Panc1 (cell line): ENCODE data around the gene CETP. TPM values are rescaled to one million over a fixed set of nuclear protein-coding genes. Genes with fewer than 3 reads are reported as not detected.

Experiments used
- ATAC-seq: fragments of 200-7000 bp; cut with Tn5 transposase; 2 replicates; pipeline ENCODE4 v1.9.1; 2020; ENCODE audit warnings: mild to moderate bottlenecking, moderate library complexity
- BruUV-seq: library from RNA; stranded (reverse); fragments of 400-500 nt; replicated peaks from 2 replicates; lab custom pipeline; 2021; lab: Mats Ljungman, UMichigan
- CTCF ChIA-PET: fragments of 300-600 bp; sonication (Branson Sonifier 250); formaldehyde crosslinking; loops from one replicate; lab custom pipeline; 2022; ENCODE audit warnings: antibody characterized with exemption; lab: Charles Lee
- POLR2A ChIA-PET: fragments of 300-600 bp; sonication (Branson Sonifier 250); formaldehyde crosslinking; loops from one replicate; lab custom pipeline; 2022; ENCODE audit warnings: antibody characterized with exemption; lab: Charles Lee
- DNase-seq: peaks from one replicate; pipeline ENCODE4 v3.0.0-alpha.2; 2010; ENCODE audit warnings: low read depth, low spot score
- H3K27ac ChIP-seq: 2 replicates; pipeline ENCODE4 v1.5.1; 2011; ENCODE audit warnings: mild to moderate bottlenecking, low read length, inconsistent platforms
- H3K27me3 ChIP-seq: fragments of 200-500 bp; sonication (Bioruptor generic); 2 replicates; pipeline ENCODE4 v1.6.0; 2014; ENCODE audit warnings: low read length, inconsistent platforms; ENCODE audit not compliant: control insufficient read depth, insufficient read depth
- H3K36me3 ChIP-seq: fragments of 200-500 bp; sonication (Bioruptor generic); 2 replicates; pipeline ENCODE4 v1.5.1; 2014; ENCODE audit warnings: inconsistent platforms, mild to moderate bottlenecking, low read length, moderate library complexity; ENCODE audit not compliant: control insufficient read depth, insufficient read depth
- H3K4me1 ChIP-seq: 2 replicates; pipeline ENCODE4 v1.5.1; 2011; ENCODE audit warnings: inconsistent platforms, mild to moderate bottlenecking, low read length, moderate library complexity; ENCODE audit not compliant: control insufficient read depth, insufficient read depth
- H3K4me3 ChIP-seq, 2 experiments: 2 replicates each; pipeline ENCODE4 v1.5.1; 2011 to 2012; ENCODE audit warnings: low read depth in 2 of 2, low read length in 2 of 2, mild to moderate bottlenecking in 2 of 2, inconsistent platforms in 1 of 2, moderate library complexity in 1 of 2
- H3K9me3 ChIP-seq: fragments of 200-500 bp; sonication (Bioruptor generic); 2 replicates; pipeline ENCODE4 v1.5.1; 2014; ENCODE audit warnings: low read depth, mild to moderate bottlenecking, inconsistent platforms, low read length, moderate library complexity; ENCODE audit not compliant: control insufficient read depth, insufficient read depth
- CTCF ChIP-seq: fragments of 450-650 bp; IDR thresholded peaks from 2 replicates; pipeline ENCODE4 v1.5.1; 2017; ENCODE audit warnings: mild to moderate bottlenecking
- POLR2AphosphoS5 ChIP-seq: IDR thresholded peaks from 2 replicates; pipeline ENCODE4 v1.6.1; 2012; ENCODE audit warnings: mild to moderate bottlenecking, low read depth, low read length, moderate library complexity
- SIN3A ChIP-seq: IDR thresholded peaks from 2 replicates; pipeline ENCODE4 v1.6.1; 2012; ENCODE audit warnings: low read depth, mild to moderate bottlenecking, low read length, moderate library complexity, borderline replicate concordance; ENCODE audit not compliant: insufficient read depth
- TCF7L2 ChIP-seq: IDR thresholded peaks from 2 replicates; pipeline ENCODE4 v1.6.1; 2011; ENCODE audit warnings: mild to moderate bottlenecking, low read depth, low read length, inconsistent platforms
- in situ Hi-C: cut with HindIII; loops from 2 replicates; pipeline ENCODE4 v1.10.0; 2016; ENCODE audit warnings: low sequenced_read_pairs, low pct_unique_long_range_greater_than_20kb
- intact Hi-C: fragments of 100-400 bp; cut with micrococcal nuclease; formaldehyde crosslinking; loops from one replicate; pipeline ENCODE4 v1.10.0; 2022; ENCODE audit not compliant: unreplicated experiment
- total RNA-seq: library from RNA; stranded (reverse); gene quantifications from one replicate; pipeline ENCODE4 v1.2.1, GENCODE V29; 2021; ENCODE audit not compliant: unreplicated experiment
- TF ChIP-seq, protein P1 (sequence below), 2 experiments: IDR thresholded peaks; 2 replicates each; pipeline ENCODE4 v1.6.1; 2011 to 2012; ENCODE audit warnings: low read depth in 2 of 2, control low read depth in 1 of 2, low read length in 1 of 2, mild to moderate bottlenecking in 1 of 2, moderate library complexity in 1 of 2; ENCODE audit not compliant: insufficient read depth in 1 of 2

The CETP gene
- total RNA-seq, 1 experiment from 2014 or later, result not detected

DNA sequence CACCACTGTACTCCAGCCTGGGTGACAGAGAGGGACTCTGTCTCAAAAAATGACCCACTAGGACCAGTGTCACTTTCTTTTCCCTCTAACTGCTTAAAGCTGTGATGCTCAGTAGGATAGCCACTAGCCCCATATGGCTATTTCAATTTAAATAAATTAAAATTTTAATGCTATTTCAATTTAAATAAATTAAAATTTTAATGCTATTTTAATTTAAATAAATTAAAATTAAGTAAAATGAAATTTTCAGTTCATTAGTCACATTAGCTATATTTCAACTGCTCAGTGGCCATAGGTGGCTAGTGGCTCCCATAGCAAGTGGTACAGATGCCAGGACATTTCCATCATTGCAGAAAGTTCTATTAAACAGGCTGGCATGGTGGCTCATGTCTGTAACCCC, 70.6 kb downstream of the CETP start:
- H3K9me3 ChIP-seq, result no peaks in the 10 kb centered on the region
- POLR2A ChIA-PET, result no interaction called here
- no peak overlapping the region for H3K27ac ChIP-seq
- DNase-seq (no peak), ATAC-seq (no peak)
- no peaks in the 10 kb centered on the region for H3K27me3 ChIP-seq
- intact Hi-C loops (no loop called here), in situ Hi-C loops (no loop called here)
- TF ChIP-seq TCF7L2 (no peak), SIN3A (no peak), POLR2AphosphoS5 (no peak), CTCF (no peak)
- TF ChIP-seq, protein P1, sequence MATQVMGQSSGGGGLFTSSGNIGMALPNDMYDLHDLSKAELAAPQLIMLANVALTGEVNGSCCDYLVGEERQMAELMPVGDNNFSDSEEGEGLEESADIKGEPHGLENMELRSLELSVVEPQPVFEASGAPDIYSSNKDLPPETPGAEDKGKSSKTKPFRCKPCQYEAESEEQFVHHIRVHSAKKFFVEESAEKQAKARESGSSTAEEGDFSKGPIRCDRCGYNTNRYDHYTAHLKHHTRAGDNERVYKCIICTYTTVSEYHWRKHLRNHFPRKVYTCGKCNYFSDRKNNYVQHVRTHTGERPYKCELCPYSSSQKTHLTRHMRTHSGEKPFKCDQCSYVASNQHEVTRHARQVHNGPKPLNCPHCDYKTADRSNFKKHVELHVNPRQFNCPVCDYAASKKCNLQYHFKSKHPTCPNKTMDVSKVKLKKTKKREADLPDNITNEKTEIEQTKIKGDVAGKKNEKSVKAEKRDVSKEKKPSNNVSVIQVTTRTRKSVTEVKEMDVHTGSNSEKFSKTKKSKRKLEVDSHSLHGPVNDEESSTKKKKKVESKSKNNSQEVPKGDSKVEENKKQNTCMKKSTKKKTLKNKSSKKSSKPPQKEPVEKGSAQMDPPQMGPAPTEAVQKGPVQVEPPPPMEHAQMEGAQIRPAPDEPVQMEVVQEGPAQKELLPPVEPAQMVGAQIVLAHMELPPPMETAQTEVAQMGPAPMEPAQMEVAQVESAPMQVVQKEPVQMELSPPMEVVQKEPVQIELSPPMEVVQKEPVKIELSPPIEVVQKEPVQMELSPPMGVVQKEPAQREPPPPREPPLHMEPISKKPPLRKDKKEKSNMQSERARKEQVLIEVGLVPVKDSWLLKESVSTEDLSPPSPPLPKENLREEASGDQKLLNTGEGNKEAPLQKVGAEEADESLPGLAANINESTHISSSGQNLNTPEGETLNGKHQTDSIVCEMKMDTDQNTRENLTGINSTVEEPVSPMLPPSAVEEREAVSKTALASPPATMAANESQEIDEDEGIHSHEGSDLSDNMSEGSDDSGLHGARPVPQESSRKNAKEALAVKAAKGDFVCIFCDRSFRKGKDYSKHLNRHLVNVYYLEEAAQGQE (IDR thresholded peaks at IDR 0.05; ENCODE audit: insufficient read depth in 1 of 2, low read depth in 2 of 2, low read length in 1 of 2), result no peak
- no peaks in the 10 kb centered on the region for H3K36me3 ChIP-seq
- BruUV-seq, result no TSS peak
- no peaks in the 10 kb centered on the region for H3K4me1 ChIP-seq
- CTCF ChIA-PET, result no interaction called here
- H3K4me3 ChIP-seq, result no peak overlapping the region

GRCh38 chr16:57032931-57033330, 71.2 kb downstream of the CETP start:
- no peak for DNase-seq
- in situ Hi-C loops (no loop called here), intact Hi-C loops (no loop called here)
- Histone ChIP-seq H3K9me3 (no peaks in the 10 kb centered on the region), H3K27ac (no peak overlapping the region), H3K27me3 (no peaks in the 10 kb centered on the region), H3K36me3 (no peaks in the 10 kb centered on the region), H3K4me1 (no peaks in the 10 kb centered on the region), H3K4me3 (no peak overlapping the region)
- no peak for ATAC-seq
- TF ChIP-seq, protein P1 (IDR thresholded peaks at IDR 0.05; ENCODE audit: insufficient read depth in 1 of 2, low read depth in 2 of 2, low read length in 1 of 2), result no peak
- TF ChIP-seq CTCF, result no peak
- no peak for TF ChIP-seq POLR2AphosphoS5
- no peak for TF ChIP-seq SIN3A
- no peak for TF ChIP-seq TCF7L2
- POLR2A ChIA-PET, result no interaction called here
- BruUV-seq, result no TSS peak
- CTCF ChIA-PET, result no interaction called here

Other genes with a start within 250 kb of the CETP start
- 88.5 TPM for gene NUP93, start 231.8 kb upstream of the CETP start, total RNA-seq
- gene SLC12A3, start 96.7 kb upstream of the CETP start, total RNA-seq, result 0.15 TPM
- gene HERPUD1, start 29.8 kb upstream of the CETP start, total RNA-seq, result 45.2 TPM
- gene NLRC5, start 27.6 kb downstream of the CETP start, total RNA-seq, result 8.8 TPM
- gene CPNE2, start 130.6 kb downstream of the CETP start, total RNA-seq, result 43.4 TPM
- 67.6 TPM for gene PSME3IP1, start 224.1 kb downstream of the CETP start, total RNA-seq
- gene RSPRY1, start 224.4 kb downstream of the CETP start, total RNA-seq, result 29.4 TPM